Muscle of arm (tissue), 12 donors: Measurements from ENCODE around the gene MARVELD3. TPM values are rescaled to one million over a fixed set of nuclear protein-coding genes. Genes with fewer than 3 reads are reported as not detected.

ENCODE experiments used
- DNase-seq: peaks from one replicate; pipeline ENCODE4 v3.0.0-alpha.2; 2013
- polyA plus RNA-seq, 12 donors: library from polyadenylated mRNA; unstranded; fragments of 120-200 nt; gene quantifications; one replicate each; pipeline ENCODE4 v1.2.1, GENCODE V29; 2013; ENCODE audit not compliant: insufficient read length in 12 of 12

The MARVELD3 gene
- polyA plus RNA-seq, 12 donors, result 0.07 to 7.7 (median 0.29) TPM; not detected in 1

DNA sequence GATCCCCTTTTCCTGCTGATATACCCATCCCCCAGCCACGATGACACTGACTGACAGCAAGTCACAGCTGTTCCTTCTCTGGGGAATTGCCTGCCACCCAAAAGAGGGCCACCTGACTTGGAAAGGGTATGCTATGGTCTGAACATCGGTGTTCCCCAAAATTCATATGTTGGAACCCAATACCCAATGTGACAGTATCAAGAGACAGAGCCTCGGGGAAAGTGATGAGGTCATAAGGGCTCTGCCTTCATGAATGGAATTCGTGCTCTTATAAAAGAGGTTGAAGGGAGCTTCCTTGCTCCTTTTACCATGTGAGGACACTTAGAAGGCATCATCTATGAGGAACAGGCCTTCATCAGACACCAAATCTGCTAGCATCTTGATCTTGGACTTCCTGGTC lies 7.6 kb upstream of the MARVELD3 start:
- DNase-seq, result no peak

- DNase-seq, result no peak
Observed at GRCh38 chr16:71622088-71622487, 3.9 kb upstream of the MARVELD3 start.

DNA sequence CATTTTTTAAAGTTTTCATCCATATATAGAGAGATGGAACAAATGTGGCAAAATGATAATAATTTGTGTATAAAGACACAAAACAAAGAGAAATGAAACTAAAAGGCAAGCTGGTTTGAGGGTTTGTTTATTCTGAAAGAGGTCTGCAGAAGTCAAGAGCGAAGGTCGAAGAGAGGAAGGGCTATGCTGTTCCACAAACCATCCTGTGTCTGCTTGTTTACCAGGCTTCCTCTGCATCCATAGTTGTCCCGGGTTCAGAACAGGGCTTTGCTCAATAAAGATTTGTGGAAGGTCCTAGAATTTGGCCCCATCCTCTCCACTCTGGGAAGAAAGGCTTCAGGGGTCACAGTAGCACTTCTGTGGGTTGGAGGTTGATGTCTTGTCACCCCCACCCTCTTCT lies 2.4 kb upstream of the MARVELD3 start:
- DNase-seq, result no peak

GRCh38 chr16:71625113-71625850 lies 702 bp upstream of the MARVELD3 start:
- no peak for DNase-seq

DNA sequence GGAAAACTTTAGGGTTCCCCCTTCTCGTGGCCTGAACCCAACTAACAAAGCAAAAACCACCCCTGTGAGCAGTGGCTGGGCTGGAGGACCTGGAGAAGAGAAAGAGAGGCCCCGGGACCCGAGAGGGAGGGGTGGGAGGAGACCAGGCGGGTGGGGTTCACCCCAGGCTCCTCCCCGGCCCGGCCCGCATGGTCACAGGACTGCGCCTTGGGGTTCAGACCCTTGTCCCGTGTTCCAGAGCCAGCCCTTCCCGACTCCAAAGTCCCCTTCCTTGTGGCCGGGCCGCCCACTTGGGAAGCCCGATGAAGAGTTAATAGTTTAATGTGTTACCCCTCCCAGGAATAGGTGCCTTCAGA lies 852 bp downstream of the MARVELD3 start:
- DNase-seq, result no peak

DNA sequence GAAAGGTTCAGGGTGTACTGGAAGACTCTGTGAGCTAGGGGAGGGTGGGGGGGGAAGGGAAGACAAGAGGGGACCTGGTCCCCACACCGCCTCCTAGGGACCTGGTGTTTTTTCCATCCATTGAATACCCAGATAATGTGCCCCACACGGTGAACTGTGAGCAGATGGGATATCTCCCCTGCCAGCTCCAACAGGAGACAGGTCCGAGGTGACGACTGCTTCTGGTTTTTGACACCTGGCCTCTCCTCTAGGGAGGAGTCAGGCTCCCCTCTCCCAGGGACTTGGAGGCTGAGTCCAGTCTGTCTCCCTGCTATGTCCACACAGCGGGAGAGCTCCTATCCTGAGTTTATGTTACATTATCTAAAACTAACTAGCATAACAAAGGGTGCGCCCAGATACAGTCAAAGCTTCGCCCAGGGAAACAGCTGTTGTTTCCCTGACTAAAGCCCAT lies 1.8 kb downstream of the MARVELD3 start:
- no peak for DNase-seq

- no peak for DNase-seq
Observed at GRCh38 chr16:71628810-71629209, 2.8 kb downstream of the MARVELD3 start.

DNA sequence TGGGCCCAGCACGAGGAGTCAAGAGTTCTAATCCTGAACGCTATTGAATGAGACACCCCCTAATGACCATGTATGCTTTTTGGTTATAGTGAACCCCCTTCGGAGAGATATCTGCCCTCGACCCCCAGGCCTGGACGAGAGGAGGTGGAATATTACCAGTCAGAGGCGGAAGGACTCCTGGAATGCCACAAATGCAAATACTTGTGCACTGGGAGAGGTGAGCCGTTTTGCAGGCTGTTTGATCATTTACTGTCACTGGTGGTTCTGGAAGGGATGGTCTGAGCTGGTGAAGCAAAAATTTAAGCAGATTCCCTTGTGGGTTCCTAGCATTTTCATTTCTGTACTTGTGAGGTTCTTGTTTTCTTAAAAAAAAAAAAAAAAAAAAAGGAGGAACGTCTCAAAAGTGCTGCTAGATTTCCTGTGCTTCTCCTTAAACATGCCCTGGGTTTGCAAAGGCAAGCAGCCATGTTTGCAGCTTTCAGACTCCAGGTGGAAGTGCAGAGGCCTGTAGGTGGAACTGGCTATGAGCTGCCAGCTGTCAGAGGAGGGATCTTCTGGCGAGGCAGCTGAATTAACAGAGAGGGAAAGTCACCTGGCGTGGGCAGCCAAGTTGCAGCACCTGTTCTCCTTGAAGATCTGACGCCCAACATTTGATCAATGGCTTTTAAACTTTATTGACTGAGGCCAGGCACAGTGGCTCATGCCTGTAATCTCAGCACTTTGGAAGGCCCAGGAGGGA lies 3.5 kb downstream of the MARVELD3 start:
- no peak for DNase-seq

GRCh38 chr16:71630808-71631207 lies 4.8 kb downstream of the MARVELD3 start:
- DNase-seq, result no peak

GRCh38 chr16:71631776-71632175 lies 5.8 kb downstream of the MARVELD3 start:
- DNase-seq, result no peak

DNA sequence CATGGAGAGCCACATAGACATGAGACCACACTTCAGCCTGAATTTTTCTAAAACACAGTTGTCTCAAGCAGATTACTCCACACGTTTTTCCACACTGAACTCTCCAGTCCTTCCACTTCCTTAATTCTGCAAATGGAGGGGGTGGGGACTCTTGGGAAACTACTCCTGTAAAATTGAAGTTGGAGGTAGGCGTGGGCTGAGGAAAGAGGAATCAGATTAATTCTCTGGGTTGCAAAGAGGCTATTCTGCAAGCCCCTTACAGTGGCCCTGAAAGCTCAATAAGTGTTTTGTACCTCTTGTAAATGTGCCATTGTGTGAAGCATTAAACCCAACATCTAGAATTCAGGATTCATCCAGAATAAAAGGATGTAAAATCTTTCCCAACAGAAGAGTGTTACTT lies 9.6 kb downstream of the MARVELD3 start:
- DNase-seq, result no peak

DNA sequence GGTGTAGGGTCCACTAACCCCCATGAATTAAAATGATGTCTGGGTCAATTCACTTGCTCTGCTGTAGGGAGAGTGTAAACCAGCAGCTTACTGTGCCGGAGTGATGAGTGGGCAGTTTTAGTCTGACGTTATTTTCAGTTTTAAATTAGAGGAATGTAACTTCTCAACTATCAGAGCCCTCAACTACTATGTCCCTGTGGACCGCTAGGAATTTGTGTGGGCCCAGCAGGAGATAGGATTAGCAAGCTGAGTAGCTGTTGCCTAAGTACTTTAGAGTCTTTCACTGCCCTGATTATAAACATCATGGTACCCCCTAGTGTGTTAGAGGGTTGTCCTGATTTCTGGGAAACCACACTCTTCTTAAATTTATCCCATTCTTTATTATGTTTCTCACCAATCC lies 11.4 kb downstream of the MARVELD3 start:
- DNase-seq, result no peak

GRCh38 chr16:71645450-71645849 lies 19.5 kb downstream of the MARVELD3 start:
- no peak for DNase-seq

- no peak for DNase-seq
Observed at GRCh38 chr16:71647391-71647790, 21.4 kb downstream of the MARVELD3 start.

- DNase-seq, result no peak
Observed at GRCh38 chr16:71648162-71648561, 22.2 kb downstream of the MARVELD3 start.

GRCh38 chr16:71648921-71649320 lies 22.9 kb downstream of the MARVELD3 start:
- DNase-seq, result no peak

DNA sequence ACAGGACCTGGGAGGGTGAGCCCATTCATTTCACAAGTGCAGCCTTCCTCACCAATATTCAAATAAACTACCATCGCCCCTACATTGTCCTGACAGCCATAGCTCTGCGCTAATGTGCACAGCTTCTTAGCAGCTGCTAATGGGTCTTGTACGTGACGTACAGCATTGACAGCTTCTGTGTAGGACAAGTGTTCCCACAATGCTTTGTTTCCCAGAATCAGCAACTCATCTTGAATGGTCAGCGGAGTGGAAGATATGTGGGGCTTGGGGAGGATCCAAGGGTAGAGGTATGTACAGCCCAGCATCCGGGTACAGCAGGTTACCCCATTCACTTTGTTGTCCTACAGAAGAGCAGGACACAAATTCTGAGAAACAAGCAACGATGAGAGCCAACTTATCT lies 23.7 kb downstream of the MARVELD3 start:
- no peak for DNase-seq

DNA sequence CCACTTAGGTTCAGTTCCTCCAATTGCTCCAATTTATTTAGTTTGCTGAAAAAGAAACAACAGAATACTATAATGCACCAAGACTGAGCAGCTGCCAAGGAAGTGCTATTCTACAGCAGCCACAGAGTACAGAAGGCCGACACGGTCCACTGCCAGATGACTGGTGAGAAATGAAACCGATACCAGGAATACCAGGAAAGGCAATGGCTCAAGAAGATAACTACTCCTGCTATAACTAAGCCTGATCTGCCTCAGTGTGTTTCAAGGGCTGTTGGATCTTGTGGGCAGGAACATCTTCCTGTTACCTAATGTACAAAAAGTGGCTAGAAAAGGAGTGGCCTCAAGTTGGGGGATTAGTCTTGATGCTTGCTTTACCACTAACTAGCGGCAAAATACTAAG lies 32.8 kb downstream of the MARVELD3 start:
- no peak for DNase-seq

- DNase-seq, result no peak
Observed at GRCh38 chr16:71659471-71659870, 33.5 kb downstream of the MARVELD3 start.

- no peak for DNase-seq
Observed at GRCh38 chr16:71666264-71666663, 40.3 kb downstream of the MARVELD3 start.

- no peak for DNase-seq
Observed at GRCh38 chr16:71666928-71667707, 41.1 kb downstream of the MARVELD3 start.

DNA sequence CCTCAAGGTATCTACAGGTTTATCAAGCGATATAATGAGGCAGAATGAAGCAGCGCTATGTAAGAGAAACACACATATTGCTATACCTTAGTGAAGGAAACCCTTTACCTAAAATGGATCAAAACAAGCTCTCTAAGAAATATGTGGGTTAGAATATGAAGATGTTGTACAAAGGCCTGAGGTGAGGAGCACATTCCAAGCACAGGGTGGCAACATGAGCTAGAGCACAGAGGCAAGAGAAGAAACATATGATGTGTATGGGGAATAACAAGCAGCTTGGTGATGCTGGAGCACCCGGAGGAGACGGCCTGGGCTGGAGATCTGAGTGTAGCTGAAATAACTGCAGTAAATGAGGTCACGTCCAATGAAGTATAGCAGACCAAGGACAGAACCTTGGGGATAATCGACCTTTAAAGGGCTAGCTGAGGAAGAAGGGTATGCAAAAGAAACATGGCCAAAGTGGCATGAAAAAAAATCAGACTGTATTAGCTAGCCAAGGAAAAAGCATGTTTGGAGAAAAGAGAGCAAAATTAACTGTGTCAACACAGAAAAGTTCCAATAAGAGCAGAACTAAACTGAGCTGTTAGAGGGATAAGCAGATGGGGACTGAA lies 44.0 kb downstream of the MARVELD3 start:
- DNase-seq, result no peak
